Esophagus squamous epithelium (tissue), 4 donors: Measurements from ENCODE around the gene PIGV.

Experiments
- CTCF ChIP-seq, 6 experiments: fragments of 450-650 bp in 4 of 6; fragments of 200-600 bp in 2 of 6; sonication (generic) in 2 of 6; IDR thresholded peaks; one replicate each; pipeline ENCODE4 v1.5.1; 2016 to 2019; ENCODE audit warnings: antibody characterized with exemption in 6 of 6, mild to moderate bottlenecking in 4 of 6, moderate library complexity in 4 of 6
- POLR2A ChIP-seq, 4 donors: fragments of 450-650 bp; IDR thresholded peaks; one replicate each; pipeline ENCODE4 v1.6.1; 2017; ENCODE audit warnings: antibody characterized with exemption in 4 of 4, mild to moderate bottlenecking in 4 of 4, moderate library complexity in 3 of 4

- TF ChIP-seq CTCF (IDR thresholded peaks at IDR 0.05) = no peak
- no peak for TF ChIP-seq POLR2A (IDR thresholded peaks at IDR 0.05)
These were observed 37.0 kb downstream of the PIGV start for GRCh38 chr1:26824731-26825130.
